Measurements from ENCODE around the gene SMG9. TPM values are rescaled to one million over a fixed set of nuclear protein-coding genes. Genes with fewer than 3 reads are reported as not detected.

Gene SMG9
- total and polyA plus RNA-seq, 2 of the 4 experiments (the other 2 are of a cell fraction) = 4.8 to 24.3 TPM

GRCh38 chr19:43784981-43785808 is 30.4 kb upstream of the SMG9 start (continued):
- TF ChIP-seq RCOR1 (IDR thresholded peaks at IDR 0.05; ENCODE audit: insufficient replicate concordance, low read length) = no peak

- ChIA-PET CTCF (interaction anchor here (0.6 to 1.8 kb wide), 5 partner anchors 10 to 39 kb away, joined by 3 to 7 read pairs (median 3); no protein-coding TSS in a partner anchor), POLR2A (ENCODE audit: unreplicated experiment) (no interaction called here)
- in situ Hi-C loops (cut with MboI; ENCODE audit: low sequenced_read_pairs) = loop anchor here (5.0 kb wide), 1 partner anchor 37 kb away; no protein-coding TSS in a partner anchor
- Histone ChIP-seq H4K5ac (ENCODE audit: low read depth, low read length) (no peak overlapping the region), H3K18ac (ENCODE audit: low read depth, low read length) (no peak overlapping the region), H3K9me3 (ENCODE audit: control insufficient read depth, insufficient read depth, low read length) (no peaks in the 10 kb centered on the region), H2AFZ (replicated peaks; ENCODE audit: low read length, poor library complexity) (peak overlapping the region; percentile 88), H3K27me3 (ENCODE audit: control insufficient read depth, insufficient read depth, low read length) (no peaks in the 10 kb centered on the region), H2BK120ac (ENCODE audit: low read depth, low read length) (peak overlapping the region; percentile 59), H3K56ac (ENCODE audit: extremely low read depth, insufficient read depth, low read length) (no peak overlapping the region), H2BK5ac (ENCODE audit: low read depth, low read length, poor library complexity, severe bottlenecking) (no peak overlapping the region), H3K4me3 (ENCODE audit: insufficient read depth, low read depth, low read length) (no peak overlapping the region), H2BK15ac (ENCODE audit: low read depth, low read length) (no peak overlapping the region), H2AK5ac (ENCODE audit: low read depth, low read length) (peak overlapping the region; percentile 77), H3K36me3 (ENCODE audit: control insufficient read depth, insufficient read depth, low read length) (no peaks in the 10 kb centered on the region), H4K20me1 (ENCODE audit: insufficient read depth, low read length) (no peaks in the 10 kb centered on the region), H3K27ac (ENCODE audit: insufficient read depth, low read length) (peak overlapping the region; percentile 5; the same call in 1 of the 2 replicates), H4K8ac (ENCODE audit: low read depth in 2 of 2, low read length in 2 of 2) (peak overlapping the region; percentile 30 to 78; a peak in 2 of 4 replicates), H4K91ac (ENCODE audit: insufficient read depth, low read depth, low read length) (peak overlapping the region; percentile 60; the same call in 1 of the 2 replicates), H3K9me1 (ENCODE audit: insufficient read depth, low read length) (peaks cover 8% of the 10 kb centered on the region), H3K4ac (ENCODE audit: low read depth, low read length) (peak overlapping the region; percentile 72), H3K9ac (ENCODE audit: low read depth, low read length) (no peak overlapping the region), H2BK20ac (ENCODE audit: low read depth, low read length) (peak overlapping the region; percentile 22; the same call in 1 of the 2 replicates), H3K4me1 (ENCODE audit: control insufficient read depth, insufficient read depth, low read length) (peaks cover 12% of the 10 kb centered on the region), H3K14ac (replicated peaks; ENCODE audit: low read depth, low read length) (no peak overlapping the region), H2AK9ac (replicated peaks; ENCODE audit: low read depth, low read length, poor library complexity) (peak overlapping the region; percentile 8), H3K79me1 (ENCODE audit: low read depth in 1 of 2, low read length in 2 of 2) (no peaks in the 10 kb centered on the region), H3K4me2 (ENCODE audit: low read depth, low read length) (no peak overlapping the region), H3K23ac (ENCODE audit: low read depth, low read length) (no peak overlapping the region)
- peak; percentile 88 for ATAC-seq (ENCODE audit: low read depth)
- peak; percentile 85 for DNase-seq
- intact Hi-C loops (cut with micrococcal nuclease) = no loop called here
- dilution Hi-C loops (cut with HindIII; ENCODE audit: low sequenced_read_pairs, unreplicated experiment) = no loop called here
- WGBS, 2 experiments (ENCODE audit: extremely low coverage in 2 of 2, insufficient read length in 1 of 2) = 56% methylated on average over 3 of the region's 4 CpGs; no CpG with 5 or more reads in 1 of the 2 experiments
- no TSS peak for BruUV-seq (replicated peaks)
- TF ChIP-seq MAZ (IDR thresholded peaks at IDR 0.05; ENCODE audit: borderline replicate concordance, low read depth, low read length) (peak; percentile 100), CTCF (conservative IDR thresholded peaks at IDR 0.05; ENCODE audit: low read depth, low read length) (no peak; the same call in 1 of the 2 replicates), RFX5 (IDR thresholded peaks at IDR 0.05; ENCODE audit: low read depth, low read length) (no peak), NFE2L2 (IDR thresholded peaks at IDR 0.05; ENCODE audit: low read depth, low read length) (peak; percentile 28; the same call in 1 of the 2 replicates), MAFK (IDR thresholded peaks at IDR 0.05; ENCODE audit: low read depth, low read length) (no peak), ELK1 (IDR thresholded peaks at IDR 0.05; ENCODE audit: borderline replicate concordance, low read depth, low read length) (no peak), CEBPB (IDR thresholded peaks at IDR 0.05; ENCODE audit: low read depth, low read length) (no peak), USF2 (IDR thresholded peaks at IDR 0.05; ENCODE audit: low read depth, low read length) (no peak)
Observed at GRCh38 chr19:43784241-43784980, 29.6 kb upstream of the SMG9 start.
